Measurements from ENCODE around the gene SLC35G3. TPM values are rescaled to one million over a fixed set of nuclear protein-coding genes. Genes with fewer than 3 reads are reported as not detected.
"Not testable (repeated sequence)": the region's sequence is repeated elsewhere in the genome, so short reads cannot be mapped to it uniquely, and the experiment has no call there.

Gene SLC35G3
- total and polyA plus RNA-seq, 8 donors, result 0.12 TPM; not detected in 7

DNA sequence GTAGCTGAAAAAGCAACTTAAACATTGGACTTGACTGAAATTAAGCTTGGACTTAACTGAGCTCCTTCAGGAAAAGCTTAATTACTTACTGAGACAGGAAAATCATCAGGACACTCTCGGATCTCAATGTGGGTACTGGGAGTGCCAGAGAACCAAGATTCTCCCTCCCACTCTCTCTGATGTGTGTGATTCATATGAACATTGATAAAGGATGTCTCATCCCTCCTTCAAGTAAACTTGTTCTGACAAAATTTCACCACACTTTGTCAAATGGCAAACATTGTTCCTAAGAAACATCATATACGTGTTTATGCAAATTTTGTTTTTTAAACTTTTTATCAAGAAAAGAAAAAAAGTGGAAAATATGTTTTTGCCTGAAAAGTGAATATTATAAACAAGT lies 44.6 kb upstream of the SLC35G3 start:
- H3K27me3 ChIP-seq, result no peaks in the 10 kb centered on the region
- H3K9me3 ChIP-seq, result no peaks in the 10 kb centered on the region
- no peaks in the 10 kb centered on the region for H3K36me3 ChIP-seq
- no peak for DNase-seq
- intact Hi-C loops (cut with DNase I; ENCODE audit: low total_unique reads), result no loop called here
- H3K27ac ChIP-seq, result no peak overlapping the region
- 58 to 79% (median 66%) methylated on average over 2 of the region's 2 CpGs for WGBS, 5 donors
- H3K4me1 ChIP-seq, result peaks cover 6 to 24% (median 14%) of the 10 kb centered on the region in 4 donors
- TF ChIP-seq EP300 (IDR thresholded peaks at IDR 0.05) (no peak), POLR2A (IDR thresholded peaks at IDR 0.05) (no peak), CTCF (IDR thresholded peaks at IDR 0.05) (no peak), POLR2AphosphoS5 (IDR thresholded peaks at IDR 0.05) (no peak)
- no peak overlapping the region for H3K4me3 ChIP-seq

GRCh38 chr17:35236821-35237220 lies 42.6 kb upstream of the SLC35G3 start:
- Histone ChIP-seq H3K9me3 (no peaks in the 10 kb centered on the region), H3K4me1 (peaks cover 3 to 15% (median 8%) of the 10 kb centered on the region in 4 donors), H3K27ac (no peak overlapping the region), H3K36me3 (no peaks in the 10 kb centered on the region), H3K4me3 (no peak overlapping the region), H3K27me3 (no peaks in the 10 kb centered on the region)
- no peak for DNase-seq
- 70 to 91% (median 79%) methylated on average over 5 of the region's 5 CpGs for WGBS, 5 donors
- intact Hi-C loops (cut with DNase I; ENCODE audit: low total_unique reads), result no loop called here
- no peak for TF ChIP-seq CTCF (IDR thresholded peaks at IDR 0.05)
- no peak for TF ChIP-seq EP300 (IDR thresholded peaks at IDR 0.05)
- no peak for TF ChIP-seq POLR2A (IDR thresholded peaks at IDR 0.05)
- TF ChIP-seq POLR2AphosphoS5 (IDR thresholded peaks at IDR 0.05), result no peak

DNA sequence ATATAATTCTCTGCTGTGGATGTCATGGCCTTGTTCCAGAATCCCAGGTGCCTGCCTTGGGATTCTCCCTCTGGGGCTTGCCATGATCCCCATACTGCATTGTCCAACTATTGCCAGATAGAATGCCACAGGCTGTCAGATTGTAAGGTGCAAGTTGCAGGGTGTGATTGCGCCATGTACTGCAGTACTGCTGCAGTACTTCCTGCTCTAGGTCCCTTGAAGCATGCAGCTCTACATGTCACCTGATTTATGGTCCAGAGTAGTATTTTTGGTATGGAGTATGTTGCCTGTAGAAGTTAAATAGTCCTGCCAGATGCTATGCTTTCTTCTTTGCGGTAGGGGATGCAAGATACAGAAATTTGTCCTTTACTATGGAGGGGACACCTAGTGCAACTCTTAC lies 41.7 kb upstream of the SLC35G3 start:
- WGBS, 5 donors, result 40 to 97% (median 51%) methylated on average over 2 of the region's 2 CpGs

DNA sequence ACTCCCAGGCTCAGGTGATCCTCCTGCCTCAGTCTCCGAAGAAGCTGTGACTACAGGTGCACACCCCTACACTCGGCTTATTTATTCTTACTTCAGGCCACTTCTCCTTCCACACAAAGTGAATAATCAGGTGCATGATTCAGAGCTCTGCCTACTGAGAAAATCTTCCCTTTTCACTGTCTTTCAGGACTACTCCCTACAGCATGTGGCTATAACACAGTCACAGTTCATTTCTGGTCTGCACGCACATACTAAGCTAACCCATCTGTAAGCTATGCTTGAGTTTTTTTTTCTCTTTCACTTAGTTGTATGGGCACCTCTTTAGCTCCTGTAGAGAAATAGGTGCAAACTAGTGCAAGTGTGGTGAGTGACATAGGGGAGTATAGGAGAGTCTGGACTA lies 41.1 kb upstream of the SLC35G3 start:
- Histone ChIP-seq H3K36me3 (no peaks in the 10 kb centered on the region), H3K27ac (no peak overlapping the region), H3K27me3 (no peaks in the 10 kb centered on the region), H3K9me3 (no peaks in the 10 kb centered on the region), H3K4me3 (no peak overlapping the region), H3K4me1 (peaks cover 0 to under 1% (median 0%) of the 10 kb centered on the region in 4 donors)
- intact Hi-C loops (cut with DNase I; ENCODE audit: low total_unique reads), result no loop called here
- DNase-seq, result no peak
- TF ChIP-seq CTCF (IDR thresholded peaks at IDR 0.05) (no peak), POLR2A (IDR thresholded peaks at IDR 0.05) (no peak), POLR2AphosphoS5 (IDR thresholded peaks at IDR 0.05) (no peak), EP300 (IDR thresholded peaks at IDR 0.05) (no peak)
- 86 to 91% (median 88%) methylated on average over 3 of the region's 3 CpGs for WGBS, 5 donors

More for the DNA sequence above, 41.7 kb upstream of the SLC35G3 start:
- no peak for TF ChIP-seq POLR2A (IDR thresholded peaks at IDR 0.05)
- TF ChIP-seq CTCF (IDR thresholded peaks at IDR 0.05), result no peak
- TF ChIP-seq POLR2AphosphoS5 (IDR thresholded peaks at IDR 0.05), result no peak
- no peak for TF ChIP-seq EP300 (IDR thresholded peaks at IDR 0.05)
- no peak for DNase-seq
- Histone ChIP-seq H3K27me3 (no peaks in the 10 kb centered on the region), H3K27ac (no peak overlapping the region), H3K4me1 (peaks cover 0 to 6% (median 0%) of the 10 kb centered on the region in 4 donors), H3K4me3 (no peak overlapping the region), H3K9me3 (no peaks in the 10 kb centered on the region), H3K36me3 (no peaks in the 10 kb centered on the region)
- intact Hi-C loops (cut with DNase I; ENCODE audit: low total_unique reads), result no loop called here

GRCh38 chr17:35234315-35234714 lies 40.1 kb upstream of the SLC35G3 start:
- H3K9me3 ChIP-seq; H3K4me3 ChIP-seq; DNase-seq; H3K27me3 ChIP-seq; H3K27ac ChIP-seq; H3K36me3 ChIP-seq; intact Hi-C loops (cut with DNase I; ENCODE audit: low total_unique reads); H3K4me1 ChIP-seq: not testable (repeated sequence)
- WGBS, 5 donors, result 83 to 89% (median 88%) methylated on average over 4 of the region's 4 CpGs

Data from stomach (tissue), 9 donors.